Measurements from ENCODE around the gene SLITRK1. TPM values are rescaled to one million over a fixed set of nuclear protein-coding genes. Genes with fewer than 3 reads are reported as not detected.

SLITRK1 gene
- total RNA-seq, 1 experiment from 2014 or later, result not detected

- CTCF ChIA-PET, result no interaction called here
- intact Hi-C loops (cut with micrococcal nuclease), result no loop called here
Measured at GRCh38 chr13:83877651-83878355, 4.5 kb downstream of the SLITRK1 start.

GRCh38 chr13:83876546-83876945 lies 5.7 kb downstream of the SLITRK1 start:
- H3K9ac ChIP-seq (ENCODE audit: low read length), result no peak overlapping the region
- BruUV-seq (replicated peaks), result no TSS peak
- ChIA-PET CTCF (no interaction called here), POLR2A (ENCODE audit: unreplicated experiment) (no interaction called here)
- H3K9me2 ChIP-seq (replicated peaks; ENCODE audit: low read length), result no peaks in the 10 kb centered on the region
- no peak overlapping the region for H3K27ac ChIP-seq (ENCODE audit: low read length)
- H3K4me2 ChIP-seq (ENCODE audit: low read length), result no peak overlapping the region
- H2AFZ ChIP-seq (ENCODE audit: low read length), result no peak overlapping the region
- H3K27me3 ChIP-seq (ENCODE audit: low read length), result no peaks in the 10 kb centered on the region
- DNase-seq (no peak), ATAC-seq (no peak)
- H4K20me1 ChIP-seq (ENCODE audit: low read length), result no peaks in the 10 kb centered on the region
- intact Hi-C loops (cut with micrococcal nuclease), result no loop called here
- H3F3A ChIP-seq (ENCODE audit: low read length, unreplicated experiment), result no peaks in the 10 kb centered on the region
- H3K4me3 ChIP-seq (ENCODE audit: low read length), result no peak overlapping the region
- no peaks in the 10 kb centered on the region for H3K36me3 ChIP-seq (ENCODE audit: low read depth, low read length)
- TF ChIP-seq CTCF (conservative IDR thresholded peaks at IDR 0.05; ENCODE audit: low read depth, low read length) (no peak), EZH2phosphoT487 (IDR thresholded peaks at IDR 0.05; ENCODE audit: borderline replicate concordance, low read length) (no peak), EZH2 (IDR thresholded peaks at IDR 0.05; ENCODE audit: low read length, unreplicated experiment) (no peak)
- no peaks in the 10 kb centered on the region for H3K9me3 ChIP-seq (ENCODE audit: low read length)
- no peaks in the 10 kb centered on the region for H3K79me2 ChIP-seq (ENCODE audit: low read length)
- H3K4me1 ChIP-seq (ENCODE audit: insufficient read depth, low read length), result no peaks in the 10 kb centered on the region

More at GRCh38 chr13:83877651-83878355, 4.5 kb downstream of the SLITRK1 start:
- Histone ChIP-seq H3K36me3 (ENCODE audit: low read depth, low read length) (no peaks in the 10 kb centered on the region), H3K4me1 (ENCODE audit: insufficient read depth, low read length) (no peaks in the 10 kb centered on the region), H3K27ac (ENCODE audit: low read length) (no peak overlapping the region), H3K9me2 (replicated peaks; ENCODE audit: low read length) (no peaks in the 10 kb centered on the region), H3K4me2 (ENCODE audit: low read length) (no peak overlapping the region), H3K9me3 (ENCODE audit: low read length) (no peaks in the 10 kb centered on the region), H3K4me3 (ENCODE audit: low read length) (no peak overlapping the region), H3F3A (ENCODE audit: low read length, unreplicated experiment) (no peaks in the 10 kb centered on the region), H2AFZ (ENCODE audit: low read length) (no peak overlapping the region), H4K20me1 (ENCODE audit: low read length) (no peaks in the 10 kb centered on the region), H3K27me3 (ENCODE audit: low read length) (no peaks in the 10 kb centered on the region), H3K9ac (ENCODE audit: low read length) (no peak overlapping the region), H3K79me2 (ENCODE audit: low read length) (no peaks in the 10 kb centered on the region)
- DNase-seq (no peak), ATAC-seq (no peak)
- POLR2A ChIA-PET (ENCODE audit: unreplicated experiment), result no interaction called here
- BruUV-seq (replicated peaks), result no TSS peak
- TF ChIP-seq EZH2phosphoT487 (IDR thresholded peaks at IDR 0.05; ENCODE audit: borderline replicate concordance, low read length) (no peak), CTCF (conservative IDR thresholded peaks at IDR 0.05; ENCODE audit: low read depth, low read length) (no peak), EZH2 (IDR thresholded peaks at IDR 0.05; ENCODE audit: low read length, unreplicated experiment) (no peak)

GRCh38 chr13:83867708-83868107 lies 14.6 kb downstream of the SLITRK1 start:
- Histone ChIP-seq H2AFZ (ENCODE audit: low read length) (no peak overlapping the region), H3K4me1 (ENCODE audit: insufficient read depth, low read length) (no peaks in the 10 kb centered on the region), H3K9me2 (replicated peaks; ENCODE audit: low read length) (no peaks in the 10 kb centered on the region), H4K20me1 (ENCODE audit: low read length) (no peaks in the 10 kb centered on the region), H3K27me3 (ENCODE audit: low read length) (no peaks in the 10 kb centered on the region), H3K9ac (ENCODE audit: low read length) (no peak overlapping the region), H3K36me3 (ENCODE audit: low read depth, low read length) (no peaks in the 10 kb centered on the region), H3K79me2 (ENCODE audit: low read length) (no peaks in the 10 kb centered on the region), H3F3A (ENCODE audit: low read length, unreplicated experiment) (no peaks in the 10 kb centered on the region), H3K4me3 (ENCODE audit: low read length) (no peak overlapping the region), H3K9me3 (ENCODE audit: low read length) (no peaks in the 10 kb centered on the region), H3K4me2 (ENCODE audit: low read length) (no peak overlapping the region), H3K27ac (ENCODE audit: low read length) (no peak overlapping the region)
- TF ChIP-seq EZH2phosphoT487 (IDR thresholded peaks at IDR 0.05; ENCODE audit: borderline replicate concordance, low read length), result no peak
- TF ChIP-seq EZH2 (IDR thresholded peaks at IDR 0.05; ENCODE audit: low read length, unreplicated experiment), result no peak
- TF ChIP-seq CTCF (conservative IDR thresholded peaks at IDR 0.05; ENCODE audit: low read depth, low read length), result no peak
- POLR2A ChIA-PET (ENCODE audit: unreplicated experiment), result no interaction called here
- intact Hi-C loops (cut with micrococcal nuclease), result no loop called here
- no peak for DNase-seq
- ATAC-seq, result no peak
- BruUV-seq (replicated peaks), result no TSS peak
- CTCF ChIA-PET, result no interaction called here

Measured in PC-3 (cell line).